Measurements from ENCODE around the gene RGMA. TPM values are rescaled to one million over a fixed set of nuclear protein-coding genes. Genes with fewer than 3 reads are reported as not detected.

The RGMA gene
- polyA plus RNA-seq, 5 donors = 11.2 to 21.1 (median 13.8) TPM

DNA sequence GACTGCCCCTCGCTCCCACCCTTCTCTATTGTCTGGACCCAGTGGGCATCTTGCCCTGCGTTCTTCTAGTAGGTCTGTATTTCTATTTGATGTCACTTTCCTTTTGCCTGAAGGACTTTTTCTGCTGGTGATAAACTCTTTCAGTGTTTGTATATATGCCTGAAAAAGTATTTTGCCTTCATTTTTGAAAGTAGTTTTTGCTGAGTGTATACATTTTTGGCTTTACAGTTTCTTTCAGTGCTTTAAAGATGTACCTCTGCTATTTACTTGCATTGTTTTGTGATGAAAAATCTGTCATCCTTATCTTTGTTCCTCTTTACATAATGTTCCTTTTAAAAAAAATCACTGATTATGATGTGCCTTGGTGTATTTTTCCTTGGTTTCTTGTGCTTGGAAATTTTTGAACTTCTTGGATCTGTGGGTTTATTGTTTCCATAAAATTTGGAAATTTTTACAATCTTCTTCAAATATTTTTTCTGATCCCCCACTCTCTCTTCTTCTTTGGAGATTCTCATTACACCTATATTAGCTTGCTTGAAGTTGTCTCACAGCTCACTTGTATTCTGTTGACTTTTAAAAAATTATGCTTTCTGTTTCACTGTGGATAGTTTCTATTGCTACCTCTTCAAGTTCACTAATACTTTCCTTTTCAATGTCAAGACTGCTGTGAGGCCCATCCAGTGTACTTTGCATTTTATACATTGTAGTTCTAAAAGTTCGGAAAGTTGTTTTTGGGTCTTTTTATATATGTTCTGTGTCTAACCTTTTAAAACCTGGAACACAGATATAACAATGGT, 67.8 kb downstream of the RGMA start:
- no peak for DNase-seq

GRCh38 chr15:93019971-93020370, 69.0 kb downstream of the RGMA start:
- no peak for DNase-seq

- DNase-seq = no peak
Measured at GRCh38 chr15:93019090-93019489, 69.9 kb downstream of the RGMA start.

- no peak for DNase-seq
Measured at GRCh38 chr15:93018574-93018973, 70.4 kb downstream of the RGMA start.

GRCh38 chr15:93017526-93017925, 71.5 kb downstream of the RGMA start:
- DNase-seq = no peak

GRCh38 chr15:93012786-93013185, 76.2 kb downstream of the RGMA start:
- no peak for DNase-seq

- DNase-seq = no peak
Measured at GRCh38 chr15:93007994-93008393, 81.0 kb downstream of the RGMA start.

DNA sequence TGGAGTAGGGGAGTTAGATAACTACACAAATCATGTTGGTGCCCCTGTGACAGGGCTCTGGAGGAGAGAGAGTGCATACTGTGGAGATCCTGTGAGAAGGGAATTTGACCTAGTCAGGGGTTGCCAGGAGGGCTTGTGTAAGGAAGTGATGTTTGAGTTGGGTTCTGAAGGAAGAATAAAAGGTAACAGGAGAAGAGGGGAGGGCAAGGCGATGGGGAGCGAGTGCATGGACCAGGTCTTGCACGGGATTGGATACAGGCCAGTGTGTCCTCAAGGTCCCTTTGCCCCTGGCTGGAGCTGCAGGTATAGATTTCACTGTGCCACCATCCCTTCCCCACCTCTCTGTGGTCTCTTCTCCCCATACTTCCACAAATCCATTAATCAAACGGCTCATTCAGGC, 83.9 kb downstream of the RGMA start:
- no peak for DNase-seq

DNA sequence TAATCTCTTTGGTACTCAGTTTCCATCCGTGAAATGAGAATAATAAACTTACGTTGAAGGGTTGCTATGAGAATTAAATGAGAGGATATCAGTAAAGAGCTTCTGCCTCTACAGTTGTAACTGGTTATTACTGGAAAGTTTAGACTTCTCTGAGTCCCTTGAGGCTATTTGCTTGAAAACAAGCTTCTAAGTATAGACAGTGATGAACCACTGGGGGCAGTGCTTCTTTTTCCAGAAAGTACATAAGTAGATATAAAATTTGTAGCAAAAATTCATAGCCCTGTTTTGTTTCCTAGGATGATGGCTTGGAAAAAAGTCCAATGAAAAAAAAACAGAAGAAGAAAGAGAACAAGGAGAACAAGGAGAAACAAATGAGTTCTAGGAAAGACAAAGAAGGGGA, 87.1 kb downstream of the RGMA start:
- no peak for DNase-seq

- DNase-seq = no peak
Measured at GRCh38 chr15:93001156-93001555, 87.9 kb downstream of the RGMA start.

DNA sequence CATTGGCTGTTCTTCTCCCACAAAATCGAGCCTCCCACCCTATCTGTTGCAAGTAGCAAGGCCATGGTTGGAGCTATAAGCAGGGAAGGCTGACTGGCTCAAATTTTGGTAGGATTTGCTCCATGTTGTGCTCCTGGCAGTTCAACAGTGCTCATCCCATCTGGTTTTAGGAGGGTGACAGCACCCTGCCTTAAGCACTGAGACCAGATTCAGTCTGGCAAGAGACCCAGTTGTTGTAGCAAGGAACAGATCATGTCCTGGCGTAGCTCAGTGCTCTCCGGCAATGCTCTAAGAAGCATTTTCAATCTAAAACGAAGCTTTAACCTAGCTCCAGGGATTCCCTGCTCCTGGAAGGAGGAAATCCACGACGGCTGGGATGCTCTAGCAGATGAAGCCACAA, 91.2 kb downstream of the RGMA start:
- no peak for DNase-seq

DNA sequence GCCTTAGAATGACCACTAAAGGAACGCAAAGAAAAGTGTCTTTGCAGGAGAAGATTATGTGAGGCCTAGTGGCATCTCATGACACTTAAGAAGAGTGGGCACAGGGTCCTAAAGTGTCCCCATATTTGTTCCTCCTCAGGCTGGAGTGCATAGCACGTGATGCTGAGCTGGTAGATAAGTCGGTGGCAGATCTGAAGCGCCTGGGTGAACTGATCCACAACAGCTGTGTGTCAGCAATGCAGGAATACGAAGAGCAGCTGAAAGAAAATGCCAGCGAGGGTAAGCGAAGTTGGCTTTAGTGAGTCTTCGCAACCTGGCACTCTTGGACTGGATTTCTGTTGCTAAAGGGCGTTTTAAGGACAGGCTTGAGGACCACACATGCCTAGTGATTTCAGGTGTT, 96.3 kb downstream of the RGMA start:
- no peak for DNase-seq

DNA sequence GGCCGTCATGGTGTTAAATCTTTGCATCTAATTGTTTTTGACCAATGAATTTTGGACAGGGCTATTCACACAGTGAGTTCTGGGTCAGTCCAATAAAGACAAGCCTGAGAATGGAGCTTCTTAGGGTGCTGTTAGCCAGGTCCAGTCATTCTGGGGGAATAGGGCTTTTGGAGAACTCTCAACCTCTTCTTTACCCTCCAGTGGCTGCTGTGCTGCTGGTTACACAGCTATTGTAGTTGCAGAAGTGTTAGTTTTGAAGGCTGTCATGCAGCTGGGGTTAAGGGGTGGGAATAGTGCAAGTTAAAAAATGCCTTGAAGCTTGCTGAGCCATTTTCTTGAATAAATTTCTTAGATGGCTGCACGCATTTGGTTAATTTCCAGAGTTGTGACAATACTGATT, 99.0 kb downstream of the RGMA start:
- DNase-seq = no peak

DNA sequence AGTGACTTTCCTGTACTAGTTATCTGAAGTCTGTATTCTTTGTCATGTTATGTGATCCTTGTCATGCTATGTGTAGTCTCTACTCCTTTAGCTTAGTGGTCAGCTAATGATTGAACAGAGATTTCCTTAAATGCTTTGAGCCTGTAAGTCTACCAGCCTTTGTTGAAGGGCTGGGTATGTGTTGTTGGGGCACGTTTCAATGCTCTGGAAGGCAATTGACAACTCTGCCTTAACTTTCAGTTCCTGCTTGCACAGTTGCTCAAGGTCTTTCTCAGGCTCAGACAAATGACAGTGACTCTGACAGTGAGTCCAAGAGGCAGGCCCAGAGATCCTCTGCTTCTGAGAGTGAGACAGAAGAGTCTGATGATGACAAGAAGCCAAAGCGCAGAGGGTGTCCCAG, 99.5 kb downstream of the RGMA start:
- no peak for DNase-seq

Other genes with a start within 250 kb of the RGMA start
- 100 to 1,000 TPM; 103 to 146 (median 124) TPM for gene CHD2, start 188.9 kb downstream of the RGMA start, polyA plus RNA-seq (ENCODE audit: insufficient read depth in 1 of 5, insufficient read length in 5 of 5, low replicate concordance in 1 of 5)

Data from right lung (tissue), 5 donors.